Prostate gland (tissue), 2 donors: ENCODE measurements around the gene ZBED5.

Source experiments
- POLR2A ChIP-seq: fragments of 450-650 bp; IDR thresholded peaks from one replicate; pipeline ENCODE4 v1.6.1; 2016; ENCODE audit warnings: antibody characterized with exemption, mild to moderate bottlenecking
- TF ChIP-seq, protein P1 (sequence below), 4 experiments: fragments of 200-600 bp in 2 of 4; fragments of 450-650 bp in 2 of 4; sonication (generic) in 2 of 4; IDR thresholded peaks; 1 replicate in 3 of 4; 2 replicates in 1 of 4; pipeline ENCODE4 v1.5.1; 2016 to 2019; ENCODE audit warnings: antibody characterized with exemption in 4 of 4, mild to moderate bottlenecking in 2 of 4, moderate library complexity in 2 of 4

DNA sequence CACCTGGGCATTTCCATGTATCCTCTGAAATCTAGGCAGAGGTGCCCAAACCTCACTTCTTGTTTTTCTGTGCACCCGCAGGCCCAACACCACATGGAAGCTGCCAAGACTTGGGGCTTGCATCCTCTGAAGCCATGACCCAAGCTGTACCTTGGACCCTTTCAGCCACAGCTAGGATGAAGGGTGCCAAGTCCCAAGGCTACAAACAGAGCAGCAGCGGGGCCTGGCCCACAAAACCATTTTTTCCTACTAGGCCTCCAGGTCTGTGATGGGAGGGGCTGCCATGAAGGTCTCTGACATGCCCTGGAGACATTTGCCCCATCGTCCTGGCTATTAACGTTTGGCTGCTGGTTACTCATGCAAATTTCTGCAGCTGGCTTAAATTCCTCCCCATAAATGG, 28.7 kb downstream of the ZBED5 start:
- TF ChIP-seq POLR2A = no peak
- TF ChIP-seq, protein P1, sequence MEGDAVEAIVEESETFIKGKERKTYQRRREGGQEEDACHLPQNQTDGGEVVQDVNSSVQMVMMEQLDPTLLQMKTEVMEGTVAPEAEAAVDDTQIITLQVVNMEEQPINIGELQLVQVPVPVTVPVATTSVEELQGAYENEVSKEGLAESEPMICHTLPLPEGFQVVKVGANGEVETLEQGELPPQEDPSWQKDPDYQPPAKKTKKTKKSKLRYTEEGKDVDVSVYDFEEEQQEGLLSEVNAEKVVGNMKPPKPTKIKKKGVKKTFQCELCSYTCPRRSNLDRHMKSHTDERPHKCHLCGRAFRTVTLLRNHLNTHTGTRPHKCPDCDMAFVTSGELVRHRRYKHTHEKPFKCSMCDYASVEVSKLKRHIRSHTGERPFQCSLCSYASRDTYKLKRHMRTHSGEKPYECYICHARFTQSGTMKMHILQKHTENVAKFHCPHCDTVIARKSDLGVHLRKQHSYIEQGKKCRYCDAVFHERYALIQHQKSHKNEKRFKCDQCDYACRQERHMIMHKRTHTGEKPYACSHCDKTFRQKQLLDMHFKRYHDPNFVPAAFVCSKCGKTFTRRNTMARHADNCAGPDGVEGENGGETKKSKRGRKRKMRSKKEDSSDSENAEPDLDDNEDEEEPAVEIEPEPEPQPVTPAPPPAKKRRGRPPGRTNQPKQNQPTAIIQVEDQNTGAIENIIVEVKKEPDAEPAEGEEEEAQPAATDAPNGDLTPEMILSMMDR (IDR thresholded peaks at IDR 0.05) = no peak
